Ammon's horn (tissue), 1 donor: ENCODE data around the gene KNL1.
"Not testable (repeated sequence)": the region's sequence is repeated elsewhere in the genome, so short reads cannot be mapped to it uniquely, and the experiment has no call there.

Experiments used
- DNase-seq: peaks from one replicate; pipeline ENCODE4 v3.0.0-alpha.2; 2016; ENCODE audit warnings: low spot score

The KNL1 gene

GRCh38 chr15:40676906-40677305 lies 82.9 kb downstream of the KNL1 start:
- not testable (repeated sequence) for DNase-seq

- no peak for DNase-seq
Observed at GRCh38 chr15:40680151-40680550, 86.1 kb downstream of the KNL1 start.

- DNase-seq = not testable (repeated sequence)
Observed at GRCh38 chr15:40680959-40681358, 86.9 kb downstream of the KNL1 start.

GRCh38 chr15:40684381-40684780 lies 90.3 kb downstream of the KNL1 start:
- no peak for DNase-seq

GRCh38 chr15:40685376-40685775 lies 91.3 kb downstream of the KNL1 start:
- no peak for DNase-seq

- no peak for DNase-seq
Observed at GRCh38 chr15:40688932-40689799, 95.1 kb downstream of the KNL1 start.

- no peak for DNase-seq
Observed at GRCh38 chr15:40691737-40692136, 97.7 kb downstream of the KNL1 start.

GRCh38 chr15:40693904-40694687 lies 100.0 kb downstream of the KNL1 start:
- DNase-seq = peak; percentile 1

GRCh38 chr15:40694688-40695468 lies 100.8 kb downstream of the KNL1 start, which contains the start of gene RAD51:
Gene RAD51 (plus strand): TSS chr15:40695174. CDS start chr15:40698759, 3,585 bp downstream.
- DNase-seq = peak; percentile 94

- DNase-seq = no peak
Observed at GRCh38 chr15:40695469-40695890, 101.4 kb downstream of the KNL1 start.

- DNase-seq = no peak
Observed at GRCh38 chr15:40696228-40696627, 102.2 kb downstream of the KNL1 start.

GRCh38 chr15:40697916-40698315 lies 103.9 kb downstream of the KNL1 start:
- DNase-seq = no peak

- peak; percentile 1 for DNase-seq
Observed at GRCh38 chr15:40702077-40702476, 108.0 kb downstream of the KNL1 start.

GRCh38 chr15:40706121-40706520 lies 112.1 kb downstream of the KNL1 start:
- DNase-seq = no peak
